HCT116 (cell line): ENCODE results near the gene SNCA.

Experiments
- ATF3 ChIP-seq: IDR thresholded peaks from 2 replicates; pipeline ENCODE4 v1.6.1; 2012
- CTCF ChIP-seq, 3 experiments: fragments of 200-600 bp in 1 of 3; sonication (generic) in 1 of 3; IDR thresholded peaks in 2 of 3; conservative IDR thresholded peaks in 1 of 3; 2 replicates each; pipeline ENCODE4 v1.5.1; 2012 to 2017; ENCODE audit warnings: low read depth in 2 of 3, low read length in 2 of 3, antibody characterized with exemption in 1 of 3, borderline replicate concordance in 1 of 3, control low read depth in 1 of 3, mild to moderate bottlenecking in 1 of 3, mixed read lengths in 1 of 3, mixed run types in 1 of 3, moderate library complexity in 1 of 3; ENCODE audit not compliant: insufficient read depth in 1 of 3
- ELF1 ChIP-seq: IDR thresholded peaks from 2 replicates; pipeline ENCODE4 v1.6.1; 2012; ENCODE audit warnings: low read depth, borderline replicate concordance
- EZH2 ChIP-seq: fragments of 200-600 bp; sonication (generic); IDR thresholded peaks from 2 replicates; pipeline ENCODE4 v1.6.1; 2017; ENCODE audit warnings: antibody characterized with exemption, mixed run types
- EZH2phosphoT487 ChIP-seq: fragments of 200-600 bp; IDR thresholded peaks from 2 replicates; pipeline ENCODE4 v1.6.1; 2018; ENCODE audit warnings: antibody characterized with exemption, borderline replicate concordance
- FOSL1 ChIP-seq: IDR thresholded peaks from 2 replicates; pipeline ENCODE4 v1.6.1; 2012; ENCODE audit warnings: low read depth
- POLR2A ChIP-seq: IDR thresholded peaks from 2 replicates; pipeline ENCODE4 v1.7.0; 2011; ENCODE audit warnings: borderline replicate concordance; ENCODE audit not compliant: insufficient read depth, insufficient read length; ENCODE audit errors: extremely low read depth
- POLR2AphosphoS5 ChIP-seq: IDR thresholded peaks from 2 replicates; pipeline ENCODE4 v1.6.1; 2011; ENCODE audit warnings: mild to moderate bottlenecking, low read depth, low read length, moderate library complexity
- RAD21 ChIP-seq: IDR thresholded peaks from 2 replicates; pipeline ENCODE4 v1.6.1; 2012; ENCODE audit warnings: low read depth, mild to moderate bottlenecking
- YY1 ChIP-seq: IDR thresholded peaks from 2 replicates; pipeline ENCODE4 v1.6.1; 2011; ENCODE audit warnings: low read length, low read depth, moderate library complexity, mild to moderate bottlenecking; ENCODE audit not compliant: insufficient replicate concordance; ENCODE audit errors: extremely low read depth
- ZBTB33 ChIP-seq: IDR thresholded peaks from 2 replicates; pipeline ENCODE4 v1.6.1; 2011; ENCODE audit warnings: mild to moderate bottlenecking, low read length, moderate library complexity; ENCODE audit not compliant: insufficient replicate concordance; ENCODE audit errors: extremely low read depth
- ZNF274 ChIP-seq: fragments of 200-500 bp; sonication (Bioruptor generic); IDR thresholded peaks from 2 replicates; pipeline ENCODE4 v1.6.1; 2014; ENCODE audit warnings: mild to moderate bottlenecking, low read depth, low read length, inconsistent platforms

- no peak for TF ChIP-seq POLR2AphosphoS5
- no peak for TF ChIP-seq RAD21
- TF ChIP-seq EZH2: no peak
- TF ChIP-seq CTCF (IDR thresholded peaks at IDR 0.05 in 2 of 3, conservative IDR thresholded peaks at IDR 0.05 in 1 of 3; ENCODE audit: borderline replicate concordance in 1 of 3, insufficient read depth in 1 of 3, low read depth in 2 of 3, low read length in 2 of 3): no peak
- no peak for TF ChIP-seq ATF3
- no peak for TF ChIP-seq POLR2A
- TF ChIP-seq YY1: no peak
- no peak for TF ChIP-seq ELF1
- TF ChIP-seq ZNF274: no peak
- TF ChIP-seq EZH2phosphoT487: no peak
- TF ChIP-seq ZBTB33: no peak
- TF ChIP-seq FOSL1: no peak
Measured at GRCh38 chr4:89800012-89800516, 36.9 kb downstream of the SNCA start.
